HuH-7 (cell line): ENCODE data around the gene MTM1.

Experiments
- DNase-seq: peaks from one replicate; pipeline ENCODE4 v3.0.0; 2011; ENCODE audit warnings: low spot score

MTM1 gene

DNA sequence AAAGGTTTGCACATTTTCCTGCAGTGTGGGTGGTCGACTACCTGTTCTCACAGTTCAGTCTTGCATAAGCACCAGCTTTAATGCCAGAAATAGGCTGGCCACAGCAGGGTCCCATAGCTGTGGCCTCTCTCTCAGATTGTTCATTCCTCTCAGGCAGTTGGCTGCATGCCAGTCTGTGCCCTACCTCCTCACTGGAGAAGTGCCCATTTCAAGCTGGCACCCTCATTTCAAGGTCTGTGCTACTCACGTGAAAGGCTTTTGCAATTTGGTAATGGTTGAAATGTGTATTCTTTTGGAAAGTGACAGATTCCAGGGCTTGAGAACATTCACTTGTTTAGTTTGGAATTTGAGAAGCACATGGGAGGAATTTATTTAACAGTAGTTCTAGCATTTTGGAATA lies 95.9 kb downstream of the MTM1 start:
- no peak for DNase-seq

- DNase-seq = no peak
Measured at GRCh38 chrX:150676221-150676620, 107.8 kb downstream of the MTM1 start.

GRCh38 chrX:150680974-150681373 lies 112.6 kb downstream of the MTM1 start:
- DNase-seq = no peak

GRCh38 chrX:150683112-150683511 lies 114.7 kb downstream of the MTM1 start:
- no peak for DNase-seq

DNA sequence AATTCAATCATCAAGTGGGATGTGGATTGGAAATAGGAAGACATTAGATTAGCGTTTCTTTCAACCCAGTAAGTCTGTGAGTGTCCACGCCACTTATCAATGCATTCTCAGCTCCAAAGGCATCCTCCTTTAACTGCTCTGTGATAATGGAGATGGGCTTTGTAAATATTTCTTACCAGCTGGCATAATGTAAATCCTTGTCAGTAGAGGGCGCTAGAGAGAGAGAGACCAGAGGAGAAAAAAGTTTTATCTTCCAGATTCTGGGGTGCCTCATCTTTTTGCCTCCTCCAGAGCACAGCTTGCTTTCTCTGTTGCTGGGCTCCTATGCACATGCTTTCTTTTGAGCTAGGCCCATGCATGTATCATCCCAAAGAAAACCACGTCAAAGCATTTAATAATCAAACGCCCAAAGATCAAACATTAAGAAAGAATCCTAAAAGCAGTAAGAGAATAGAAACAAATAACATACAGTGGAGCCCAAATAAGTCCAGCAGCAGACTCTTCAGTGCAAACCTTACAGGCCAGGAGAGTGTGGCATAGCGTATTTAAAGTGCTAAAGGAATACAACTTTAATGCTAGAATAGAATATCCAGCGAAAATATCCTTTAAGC lies 115.2 kb downstream of the MTM1 start:
- DNase-seq = no peak

DNA sequence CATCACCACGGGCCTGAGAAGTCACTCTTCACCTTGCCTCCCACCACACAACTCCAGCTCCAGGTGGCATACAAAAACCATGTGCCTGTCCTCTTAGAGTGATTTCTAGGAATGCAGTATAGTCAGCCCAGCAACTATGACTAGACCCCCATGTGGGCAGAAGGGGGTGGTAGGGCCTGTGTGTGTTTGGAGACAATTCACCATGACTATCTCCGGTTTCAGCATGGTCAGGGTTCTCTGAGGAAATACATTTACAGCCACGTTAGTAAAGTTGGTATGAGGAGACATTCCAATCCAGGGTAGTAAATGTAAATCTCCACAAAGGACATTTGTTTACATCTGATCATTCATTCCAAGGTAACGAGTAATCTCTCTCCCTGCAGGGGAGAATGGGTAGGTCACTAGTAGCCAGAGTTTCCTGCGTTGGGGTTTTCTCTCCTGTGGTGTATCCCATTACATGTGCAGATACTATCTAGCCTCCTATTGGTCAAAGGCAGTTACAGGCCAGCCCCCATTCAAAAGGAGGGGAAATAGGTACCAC lies 120.6 kb downstream of the MTM1 start:
- no peak for DNase-seq

- DNase-seq = no peak
Measured at GRCh38 chrX:150690126-150690525, 121.7 kb downstream of the MTM1 start.

DNA sequence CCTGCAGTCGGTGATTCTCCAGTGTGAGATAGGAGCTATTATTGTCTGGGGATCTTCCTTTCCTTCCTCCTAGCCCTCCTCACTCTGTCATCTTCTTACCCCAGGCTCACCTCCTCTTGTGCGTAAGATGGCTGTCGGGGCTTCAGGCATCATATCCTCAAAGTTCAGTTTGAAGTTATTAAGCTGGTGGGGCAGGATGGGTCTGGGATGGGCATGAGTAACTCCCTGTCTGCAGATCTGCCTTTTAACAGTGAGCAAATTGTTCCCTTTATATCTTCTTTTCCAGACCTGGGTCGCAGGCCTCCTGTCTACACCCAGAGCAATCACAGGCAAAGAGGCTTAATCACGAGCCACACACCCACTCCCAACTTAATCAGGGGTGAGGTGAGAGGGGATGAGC lies 123.9 kb downstream of the MTM1 start:
- no peak for DNase-seq

DNA sequence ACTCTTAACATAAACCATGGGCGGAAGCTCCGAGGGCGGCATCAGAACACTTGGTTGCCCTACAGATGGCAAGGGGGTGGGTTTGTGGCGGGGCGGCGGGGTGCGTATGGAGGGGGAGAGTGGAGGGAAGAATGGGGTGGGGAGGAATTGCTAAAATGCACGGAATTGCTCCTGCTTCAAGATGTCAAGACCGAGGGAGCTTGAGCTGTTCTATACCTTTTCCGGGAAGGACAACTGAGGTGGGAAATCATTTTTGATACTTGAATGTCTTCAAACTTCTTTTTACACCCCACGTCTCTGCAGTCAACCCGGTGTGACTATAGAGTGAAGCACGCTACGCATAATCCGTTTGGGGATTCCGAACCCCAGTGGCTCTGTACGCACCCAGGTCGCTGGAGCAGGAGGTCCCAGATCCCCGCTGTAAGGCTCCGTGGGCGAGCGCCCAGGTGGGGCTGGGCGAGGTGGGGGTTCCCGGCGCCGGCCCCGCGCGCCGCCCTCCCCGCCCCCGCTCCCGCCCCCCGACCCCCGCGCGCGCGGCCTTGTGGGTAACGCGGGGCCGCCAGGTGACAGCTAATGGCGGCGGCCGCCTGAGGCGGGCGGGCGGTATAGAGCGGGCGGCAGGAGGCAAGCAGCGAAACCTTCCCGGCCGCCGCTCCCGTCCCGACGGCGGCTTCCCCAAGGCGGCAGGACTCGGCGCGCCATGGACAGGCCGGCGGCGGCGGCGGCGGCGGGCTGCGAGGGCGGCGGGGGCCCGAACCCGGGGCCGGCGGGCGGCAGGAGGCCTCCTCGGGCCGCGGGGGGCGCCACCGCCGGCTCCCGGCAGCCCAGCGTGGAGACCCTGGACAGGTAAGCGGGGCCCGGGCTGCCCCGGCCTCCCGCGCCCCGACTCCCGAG lies 124.7 kb downstream of the MTM1 start, which contains the start of gene MTMR1:
MTMR1 (plus strand) TSS at position 566 of the 894 bp plus-strand sequence; CDS start at position 701, 135 bp downstream.
- no peak for DNase-seq

GRCh38 chrX:150693725-150694574 lies 125.5 kb downstream of the MTM1 start:
- DNase-seq = peak; percentile 57

DNA sequence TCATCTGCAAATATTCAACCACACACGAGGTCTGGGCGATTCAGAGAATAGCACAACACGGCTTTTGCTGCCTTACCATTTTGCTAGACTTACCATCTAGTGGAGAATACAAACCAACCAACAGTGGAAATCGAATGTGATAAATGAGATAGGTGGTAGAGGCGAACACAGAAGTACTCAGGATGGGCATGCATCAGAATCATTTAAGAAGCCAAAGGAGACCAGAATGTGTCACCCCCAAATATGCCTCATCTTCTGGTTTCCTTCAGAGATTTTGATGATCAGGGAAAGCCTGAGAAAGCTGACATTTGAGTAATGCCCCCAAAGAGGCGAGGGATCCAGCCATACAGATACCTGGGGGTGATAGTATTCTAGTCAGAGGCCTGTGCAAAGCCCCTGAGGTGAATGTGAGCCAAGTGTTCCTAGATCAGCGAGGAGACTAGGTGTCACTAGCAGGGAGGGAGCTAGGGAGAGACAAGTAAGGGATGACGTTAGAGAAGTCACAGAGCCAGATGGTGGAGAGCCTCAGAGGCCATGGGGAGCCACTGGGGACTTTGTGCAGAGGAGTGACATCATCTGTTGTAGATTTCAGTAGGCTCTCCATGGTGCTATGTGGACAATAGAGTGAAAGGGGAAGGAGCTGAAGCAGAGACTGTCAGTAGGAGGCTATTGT lies 126.5 kb downstream of the MTM1 start:
- DNase-seq = no peak

GRCh38 chrX:150696331-150696730 lies 127.9 kb downstream of the MTM1 start:
- DNase-seq = no peak

DNA sequence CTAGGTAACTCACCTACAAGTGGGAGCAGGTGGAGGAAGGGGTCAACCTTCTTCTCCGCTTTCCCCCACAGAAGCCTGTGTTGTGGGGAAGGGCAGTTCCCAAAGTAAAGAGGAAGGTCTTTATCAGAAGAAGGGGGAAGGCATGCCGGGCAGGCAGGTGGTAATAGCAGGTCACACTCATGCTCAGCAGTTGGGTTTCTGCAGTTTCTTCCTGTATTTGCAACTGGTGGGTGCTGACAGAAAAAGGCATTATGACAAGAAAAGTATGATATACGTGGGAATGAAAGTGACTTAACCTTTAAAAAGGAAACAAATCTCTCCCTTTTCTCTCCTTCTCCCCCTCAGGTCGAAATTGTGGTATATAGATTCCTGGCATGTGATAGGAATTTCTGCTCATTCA lies 128.4 kb downstream of the MTM1 start:
- no peak for DNase-seq

DNA sequence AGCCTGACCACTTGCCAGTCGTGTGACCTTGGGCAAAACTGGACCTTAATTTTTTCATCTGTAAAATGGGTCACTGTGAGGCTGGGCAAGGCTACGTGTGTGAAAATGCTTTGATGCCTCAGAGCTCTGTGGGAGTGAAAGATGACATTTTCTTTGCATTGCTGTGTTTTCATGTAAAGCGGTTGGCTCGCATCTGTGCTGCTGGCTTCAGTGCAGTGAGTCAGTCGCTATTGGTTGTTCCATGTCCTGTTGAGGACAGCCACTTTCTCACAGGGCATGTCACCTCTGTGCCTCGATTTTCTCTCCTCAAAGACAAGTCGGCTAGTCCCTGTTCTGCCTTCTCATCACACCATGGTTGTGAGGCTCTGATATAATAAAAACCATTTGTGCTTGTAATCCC lies 129.2 kb downstream of the MTM1 start:
- DNase-seq = no peak

GRCh38 chrX:150698981-150699380 lies 130.6 kb downstream of the MTM1 start:
- DNase-seq = no peak

GRCh38 chrX:150700107-150700506 lies 131.7 kb downstream of the MTM1 start:
- DNase-seq = no peak

GRCh38 chrX:150701377-150701776 lies 133.0 kb downstream of the MTM1 start:
- DNase-seq = no peak

GRCh38 chrX:150702966-150703694 lies 134.7 kb downstream of the MTM1 start:
- no peak for DNase-seq

- DNase-seq = no peak
Measured at GRCh38 chrX:150703695-150703974, 135.2 kb downstream of the MTM1 start.

GRCh38 chrX:150704030-150704613 lies 135.7 kb downstream of the MTM1 start:
- DNase-seq = no peak

- no peak for DNase-seq
Measured at GRCh38 chrX:150712619-150713018, 144.2 kb downstream of the MTM1 start.
